Measurements from ENCODE around the gene SLC9B1.

The SLC9B1 gene

GRCh38 chr4:103018391-103019307, 856 bp downstream of the SLC9B1 start:
- Histone ChIP-seq H3K4me3 (ENCODE audit: low read depth, low read length) (peak overlapping the region; percentile 59), H3K27ac (peak overlapping the region; percentile 75), H3K27me3 (replicated peaks) (no peaks in the 10 kb centered on the region), H3K36me3 (replicated peaks) (no peaks in the 10 kb centered on the region)
- DNase-seq = peak; percentile 9
- in situ Hi-C loops (cut with HindIII; ENCODE audit: low pct_ligation_motif_present, low sequenced_read_pairs) = loop anchor here (25.0 kb wide), 2 partner anchors 206 to 406 kb away; no protein-coding TSS in a partner anchor
- no peak for TF ChIP-seq CTCF (IDR thresholded peaks at IDR 0.05; ENCODE audit: low read depth, low read length, missing control alignments)

- no peaks in the 10 kb centered on the region for H3K27me3 ChIP-seq (replicated peaks)
- DNase-seq = no peak
- H3K27ac ChIP-seq = no peak overlapping the region
- no peak for TF ChIP-seq CTCF (IDR thresholded peaks at IDR 0.05; ENCODE audit: low read depth, low read length, missing control alignments)
- H3K4me3 ChIP-seq (ENCODE audit: low read depth, low read length) = no peak overlapping the region
- in situ Hi-C loops (cut with HindIII; ENCODE audit: low pct_ligation_motif_present, low sequenced_read_pairs) = loop anchor here (25.0 kb wide), 2 partner anchors 200 to 400 kb away; no protein-coding TSS in a partner anchor
- H3K36me3 ChIP-seq (replicated peaks) = no peaks in the 10 kb centered on the region
Observed at GRCh38 chr4:103012551-103012950, 7.0 kb downstream of the SLC9B1 start.

- no peak for DNase-seq
- no peak overlapping the region for H3K27ac ChIP-seq
- no peak overlapping the region for H3K4me3 ChIP-seq (ENCODE audit: low read depth, low read length)
- H3K36me3 ChIP-seq (replicated peaks) = no peaks in the 10 kb centered on the region
- H3K27me3 ChIP-seq (replicated peaks) = no peaks in the 10 kb centered on the region
- in situ Hi-C loops (cut with HindIII; ENCODE audit: low pct_ligation_motif_present, low sequenced_read_pairs) = loop anchor here (25.0 kb wide), 2 partner anchors 200 to 400 kb away; no protein-coding TSS in a partner anchor
- TF ChIP-seq CTCF (IDR thresholded peaks at IDR 0.05; ENCODE audit: low read depth, low read length, missing control alignments) = no peak
Observed at GRCh38 chr4:103012060-103012459, 7.4 kb downstream of the SLC9B1 start.

- Histone ChIP-seq H3K27ac (no peak overlapping the region), H3K36me3 (replicated peaks) (no peaks in the 10 kb centered on the region), H3K4me3 (ENCODE audit: low read depth, low read length) (no peak overlapping the region), H3K27me3 (replicated peaks) (no peaks in the 10 kb centered on the region)
- DNase-seq = no peak
- no peak for TF ChIP-seq CTCF (IDR thresholded peaks at IDR 0.05; ENCODE audit: low read depth, low read length, missing control alignments)
- in situ Hi-C loops (cut with HindIII; ENCODE audit: low pct_ligation_motif_present, low sequenced_read_pairs) = loop anchor here (25.0 kb wide), 2 partner anchors 199 to 399 kb away; no protein-coding TSS in a partner anchor
Observed at GRCh38 chr4:103011378-103012025, 8.0 kb downstream of the SLC9B1 start.

GRCh38 chr4:103010804-103011203, 8.7 kb downstream of the SLC9B1 start:
- H3K4me3 ChIP-seq (ENCODE audit: low read depth, low read length) = no peak overlapping the region
- no peak overlapping the region for H3K27ac ChIP-seq
- H3K27me3 ChIP-seq (replicated peaks) = no peaks in the 10 kb centered on the region
- DNase-seq = no peak
- no peaks in the 10 kb centered on the region for H3K36me3 ChIP-seq (replicated peaks)
- in situ Hi-C loops (cut with HindIII; ENCODE audit: low pct_ligation_motif_present, low sequenced_read_pairs) = loop anchor here (25.0 kb wide), 2 partner anchors 199 to 399 kb away; no protein-coding TSS in a partner anchor
- no peak for TF ChIP-seq CTCF (IDR thresholded peaks at IDR 0.05; ENCODE audit: low read depth, low read length, missing control alignments)
